Activated CD8-positive, alpha-beta memory T cell treated with anti-CD3 and anti-CD28 coated beads for 36 hours (primary cell): ENCODE data around the gene SPNS2. TPM values are rescaled to one million over a fixed set of nuclear protein-coding genes. Genes with fewer than 3 reads are reported as not detected.

Experiments used
- CTCF ChIA-PET: fragments of 350-600 bp; sonication (Branson Sonifier 250); formaldehyde crosslinking; loops from one replicate; lab custom pipeline; 2021; ENCODE audit warnings: antibody characterized with exemption; lab: Charles Lee
- POLR2A ChIA-PET: fragments of 350-600 bp; sonication (Branson Sonifier 250); formaldehyde crosslinking; loops from one replicate; lab custom pipeline; 2021; ENCODE audit warnings: antibody characterized with exemption; lab: Charles Lee
- total RNA-seq, 2 experiments: library from RNA; stranded (reverse); gene quantifications; one replicate each; pipeline ENCODE4 v1.2.3, GENCODE V29; 2021

Gene SPNS2
- total RNA-seq, 2 experiments from 2014 or later, result 0.42 to 0.61 TPM

DNA sequence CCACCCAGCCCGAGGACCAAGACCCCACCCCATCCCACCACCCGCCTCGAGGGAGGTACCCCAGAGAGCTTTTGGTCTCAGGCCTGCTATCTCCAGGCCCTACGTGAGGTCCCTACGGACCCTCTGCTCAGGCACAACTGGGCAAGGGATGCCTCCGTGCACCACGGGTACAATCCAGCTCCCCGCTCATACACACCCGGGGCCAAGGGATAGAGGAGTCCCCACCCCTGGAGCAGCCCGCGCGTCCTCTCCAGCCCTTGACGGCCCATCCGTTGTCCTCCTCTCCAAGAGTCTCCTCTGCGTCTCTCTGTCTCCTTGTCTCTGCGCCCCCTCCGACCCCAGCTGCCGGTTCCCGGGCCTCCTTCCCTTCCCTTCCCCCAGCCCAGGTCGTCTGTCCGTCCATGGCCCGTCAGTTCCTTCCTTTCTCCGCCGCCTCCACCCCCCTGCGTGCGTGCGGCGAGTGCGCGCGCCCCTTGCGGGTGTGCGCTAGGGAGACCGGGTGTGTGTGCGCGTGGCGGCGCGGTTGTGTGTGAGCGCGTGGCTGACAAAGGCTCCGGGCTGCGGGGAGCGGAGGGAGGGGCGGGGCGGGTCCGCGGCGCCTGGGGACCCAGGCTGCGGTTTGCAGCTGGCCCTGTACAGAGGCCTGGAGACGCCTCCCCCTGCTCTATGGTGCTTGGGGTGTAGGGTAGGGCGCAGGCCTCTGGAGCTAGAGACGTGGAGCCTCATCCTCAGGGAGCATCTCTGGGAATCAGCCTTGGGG is 930 bp downstream of the SPNS2 start:
- CTCF ChIA-PET, result interaction anchor here (0.6 to 1.1 kb wide), 4 partner anchors 9 to 1670 kb away, joined by 3 read pairs; no protein-coding TSS in a partner anchor
- POLR2A ChIA-PET, result no interaction called here

DNA sequence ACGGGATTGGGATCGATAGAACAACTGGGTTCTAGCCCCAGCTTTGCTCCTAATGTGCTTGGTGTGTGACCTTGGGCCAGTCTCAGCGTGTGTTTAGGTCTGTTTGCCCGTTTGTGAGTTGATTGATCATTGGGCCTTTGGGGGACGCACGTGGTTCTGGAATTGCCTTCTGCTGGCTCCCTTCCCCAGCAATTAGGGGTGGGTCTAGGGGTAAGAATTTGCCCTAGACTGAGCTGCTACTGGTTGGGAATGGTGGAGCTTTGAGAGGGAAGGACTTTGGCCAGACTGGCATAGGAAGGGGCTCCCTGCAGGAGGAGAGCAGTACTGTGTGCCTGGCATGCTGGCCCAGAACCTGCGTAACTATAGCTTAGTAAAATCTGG is 1.5 kb downstream of the SPNS2 start:
- ChIA-PET POLR2A (no interaction called here), CTCF (interaction anchor here (0.6 to 1.1 kb wide), 2 partner anchors 79 to 1671 kb away, joined by 3 read pairs; no protein-coding TSS in a partner anchor)

GRCh38 chr17:4501295-4501949 is 2.7 kb downstream of the SPNS2 start:
- ChIA-PET POLR2A (no interaction called here), CTCF (interaction anchor here (1.7 kb wide), 1 partner anchor 89 kb away, joined by 4 read pairs; no protein-coding TSS in a partner anchor)

GRCh38 chr17:4502466-4503154 is 3.9 kb downstream of the SPNS2 start:
- POLR2A ChIA-PET, result no interaction called here
- CTCF ChIA-PET, result interaction anchor here (1.7 kb wide), 1 partner anchor 90 kb away, joined by 4 read pairs; no protein-coding TSS in a partner anchor

- ChIA-PET POLR2A (no interaction called here), CTCF (no interaction called here)
These were observed 4.8 kb downstream of the SPNS2 start for GRCh38 chr17:4503283-4504025.

DNA sequence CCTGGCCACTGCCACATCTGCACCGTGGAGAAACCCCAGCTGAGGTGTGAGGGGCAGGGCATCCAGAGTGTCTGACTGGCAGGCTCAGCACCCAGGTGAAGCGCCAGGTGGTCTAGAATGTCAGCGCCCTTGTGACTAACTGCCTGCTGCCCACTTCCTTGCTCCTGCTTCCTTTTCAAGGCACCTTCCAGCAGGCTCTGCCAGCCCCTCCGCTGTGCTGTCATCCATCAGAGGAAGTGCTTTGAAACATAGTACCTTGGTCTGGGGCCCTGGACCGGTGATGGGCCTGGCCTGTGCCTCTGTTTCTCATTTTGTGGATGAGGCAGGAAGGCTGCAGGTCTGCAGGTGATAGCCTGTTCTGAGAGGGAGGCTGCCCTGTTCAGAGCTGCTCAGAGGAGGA is 5.5 kb downstream of the SPNS2 start:
- ChIA-PET CTCF (interaction anchor here (0.8 kb wide), 1 partner anchor 84 kb away, joined by 6 read pairs; no protein-coding TSS in a partner anchor), POLR2A (no interaction called here)

- CTCF ChIA-PET, result interaction anchor here (0.8 kb wide), 1 partner anchor 85 kb away, joined by 6 read pairs; no protein-coding TSS in a partner anchor
- POLR2A ChIA-PET, result interaction anchor here (0.6 kb wide), 1 partner anchor 417 kb away, joined by 6 read pairs; no protein-coding TSS in a partner anchor
These were observed 6.5 kb downstream of the SPNS2 start for GRCh38 chr17:4505187-4505586.

GRCh38 chr17:4506175-4506813 is 7.6 kb downstream of the SPNS2 start:
- ChIA-PET CTCF (interaction anchor here (0.5 kb wide), 1 partner anchor 110 kb away, joined by 5 read pairs; no protein-coding TSS in a partner anchor), POLR2A (no interaction called here)

GRCh38 chr17:4506892-4507291 is 8.2 kb downstream of the SPNS2 start:
- ChIA-PET POLR2A (no interaction called here), CTCF (no interaction called here)

DNA sequence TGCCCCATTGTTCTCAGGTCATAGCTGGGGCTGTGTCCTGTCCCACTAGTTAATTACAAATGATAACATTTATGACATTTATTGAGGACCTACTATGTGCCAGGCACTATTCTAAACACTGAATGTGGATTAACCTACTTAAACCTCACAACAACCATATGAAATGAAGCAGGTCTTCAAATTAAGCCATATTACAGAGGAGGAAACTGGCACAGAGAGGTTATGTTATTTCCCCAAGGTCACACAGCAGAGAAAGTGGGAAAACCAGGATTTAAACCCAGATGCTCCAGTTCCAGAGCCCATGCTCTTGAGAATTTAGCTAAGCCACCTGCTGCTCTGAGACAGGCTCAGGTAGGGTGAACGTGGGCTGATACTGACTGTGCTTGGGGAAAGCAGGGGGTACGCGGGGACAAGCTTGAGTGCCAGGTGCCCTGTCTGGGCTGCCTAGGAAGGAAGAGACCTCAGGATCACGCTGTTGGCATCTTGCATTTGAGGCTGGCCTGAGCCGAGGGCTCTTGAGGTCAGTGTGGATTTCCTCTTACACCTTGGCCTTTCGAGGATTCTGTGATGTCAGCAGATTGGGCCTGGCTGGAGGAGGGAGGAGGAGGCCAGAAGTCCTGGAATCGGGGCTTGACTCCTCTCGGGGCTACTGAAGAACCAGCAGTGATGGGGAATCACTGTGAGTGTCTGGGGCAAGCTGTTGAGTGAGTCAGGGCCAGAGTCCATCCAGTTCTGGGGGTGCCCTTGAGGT is 8.9 kb downstream of the SPNS2 start:
- ChIA-PET CTCF (interaction anchor here (1.5 kb wide), 1 partner anchor 8 kb away, joined by 3 read pairs; no protein-coding TSS in a partner anchor), POLR2A (no interaction called here)

GRCh38 chr17:4508207-4508606 is 9.5 kb downstream of the SPNS2 start:
- ChIA-PET CTCF (interaction anchor here (1.5 kb wide), 1 partner anchor 9 kb away, joined by 3 read pairs; no protein-coding TSS in a partner anchor), POLR2A (no interaction called here)

GRCh38 chr17:4509401-4509800 is 10.7 kb downstream of the SPNS2 start:
- ChIA-PET CTCF (interaction anchor here (0.6 to 1.4 kb wide), 3 partner anchors 18 to 88 kb away, joined by 3 to 4 read pairs (median 3); no protein-coding TSS in a partner anchor), POLR2A (no interaction called here)

- POLR2A ChIA-PET, result no interaction called here
- CTCF ChIA-PET, result interaction anchor here (1.2 to 1.4 kb wide), 2 partner anchors 18 to 55 kb away, joined by 3 to 4 read pairs; no protein-coding TSS in a partner anchor
These were observed 11.4 kb downstream of the SPNS2 start for GRCh38 chr17:4509923-4510617.

DNA sequence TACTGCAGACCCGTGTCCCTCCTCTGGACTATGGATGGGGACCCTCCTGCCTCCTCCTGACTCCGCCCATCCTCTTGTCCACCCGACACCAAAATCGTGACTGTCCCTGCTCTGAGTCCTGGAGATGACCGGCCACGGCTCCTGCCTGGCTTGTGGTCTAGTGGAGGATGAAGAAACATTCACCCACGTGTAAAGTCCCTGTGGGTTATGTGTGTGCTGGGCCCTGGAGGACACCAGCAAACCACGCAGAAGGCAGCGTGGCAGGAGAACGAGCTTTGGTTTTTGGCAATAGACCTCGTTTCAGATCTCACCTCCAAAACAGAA is 11.9 kb downstream of the SPNS2 start:
- ChIA-PET POLR2A (no interaction called here), CTCF (interaction anchor here (1.4 kb wide), 1 partner anchor 17 kb away, joined by 3 read pairs; no protein-coding TSS in a partner anchor)

DNA sequence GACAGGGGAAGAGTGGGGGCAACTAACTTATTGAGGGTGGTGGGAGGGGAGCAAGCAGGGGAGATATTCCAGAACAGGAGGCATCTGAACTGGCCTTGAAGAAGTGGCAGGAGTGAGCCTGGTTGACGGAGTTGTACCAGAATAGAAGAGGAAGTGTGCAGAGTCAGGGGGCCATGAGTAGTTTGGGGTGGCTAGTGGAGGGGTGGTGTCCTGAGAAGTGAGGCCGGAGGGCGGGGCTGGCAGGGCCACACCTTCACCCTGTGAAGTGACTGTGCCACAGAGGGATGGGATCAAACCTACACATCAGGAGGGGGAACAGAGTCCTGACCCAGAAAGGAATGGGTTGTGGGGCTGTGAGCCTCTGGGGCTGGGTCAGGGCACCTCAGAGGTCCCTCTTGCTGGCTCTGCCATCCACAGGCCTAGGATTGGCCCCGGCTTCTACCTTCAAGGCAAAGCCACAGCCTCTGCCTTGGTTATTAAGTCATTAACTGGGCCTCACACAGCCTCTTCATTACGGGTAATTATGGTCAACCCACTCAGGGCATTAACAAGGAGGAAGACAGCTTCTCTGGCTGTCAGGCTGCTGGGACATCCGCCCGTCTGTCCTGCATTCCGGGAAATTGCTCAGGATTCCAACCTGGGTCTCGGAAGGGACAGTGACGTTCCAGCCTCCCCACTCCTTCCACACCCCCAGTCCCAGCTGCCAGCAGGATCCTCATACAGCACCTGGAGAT is 12.7 kb downstream of the SPNS2 start:
- CTCF ChIA-PET, result interaction anchor here (0.9 kb wide), 2 partner anchors 42 to 89 kb away, joined by 3 read pairs; no protein-coding TSS in a partner anchor

More for the DNA sequence above, 12.7 kb downstream of the SPNS2 start:
- POLR2A ChIA-PET, result no interaction called here
